CD4-positive, alpha-beta T cell treated with Interleukin-10 for 1 hour (primary cell): Measurements from ENCODE around the gene RPL39.
"Not testable (repeated sequence)": the region's sequence is repeated elsewhere in the genome, so short reads cannot be mapped to it uniquely, and the experiment has no call there.

Source experiments
- DNase-seq: peaks from one replicate; pipeline ENCODE4 v3.0.0-alpha.2; 2020

Gene RPL39

DNA sequence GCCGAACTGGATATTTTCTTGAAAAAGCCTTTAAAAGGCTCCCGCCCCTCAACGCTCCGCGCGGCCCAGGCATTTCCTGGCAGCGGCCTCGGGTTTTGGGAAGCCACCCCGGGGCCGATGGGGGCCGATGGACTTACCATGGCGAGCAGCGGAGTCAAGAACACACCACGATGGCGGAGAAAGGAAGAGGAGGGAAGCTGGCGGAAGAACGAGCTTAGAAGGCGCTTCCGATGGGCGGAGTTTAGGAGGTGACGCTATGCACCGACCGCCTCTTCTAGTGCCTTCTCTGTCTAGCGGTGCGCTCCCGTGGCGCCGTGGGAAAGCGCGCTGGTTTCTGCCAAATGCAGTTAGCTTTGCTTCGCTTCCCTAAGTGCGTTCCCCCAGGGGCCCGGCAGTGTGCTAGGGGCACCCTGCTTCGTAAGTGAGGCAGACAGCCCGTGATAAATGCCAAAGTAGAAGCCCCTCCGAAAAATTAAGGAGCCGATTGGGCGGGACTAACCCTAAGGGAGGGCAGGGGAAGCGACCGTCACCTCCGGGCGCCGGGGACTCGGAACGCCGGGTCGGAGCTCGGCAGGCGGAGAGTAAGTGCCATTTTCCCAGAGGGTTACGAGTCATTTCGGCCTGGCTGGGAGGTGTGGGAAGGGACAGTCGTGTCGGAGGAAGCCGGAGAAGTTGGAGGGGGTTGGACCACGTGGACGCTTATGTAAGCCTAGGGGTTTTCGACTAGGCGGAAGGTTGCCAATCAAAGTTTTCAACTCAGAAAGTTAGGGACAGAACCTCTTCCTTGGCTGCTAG is at the start of gene RPL39:
RPL39 (minus strand) TSS at position 194 of the 795 bp plus-strand sequence; CDS start at position 140, 54 bp downstream.
- peak; percentile 87 for DNase-seq

DNA sequence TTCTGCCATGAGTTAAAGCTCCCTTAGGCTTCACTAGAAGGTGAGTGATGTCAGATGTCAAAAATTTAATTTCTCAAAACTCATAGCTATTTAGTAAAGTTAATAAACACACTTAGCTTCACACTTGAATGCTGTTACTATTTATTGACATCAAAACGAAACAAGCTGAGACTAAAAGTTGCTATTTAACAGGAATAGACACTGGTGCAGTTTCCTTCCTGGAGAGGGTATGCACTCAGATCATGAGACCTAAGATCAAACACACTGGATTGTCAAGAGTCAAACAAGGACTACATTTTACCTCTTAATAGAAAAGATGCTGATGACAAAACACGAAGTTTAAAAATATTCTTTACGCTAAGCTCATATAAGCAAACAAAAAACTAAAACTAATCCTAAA is 42.5 kb upstream of the RPL39 start:
- DNase-seq, result no peak

DNA sequence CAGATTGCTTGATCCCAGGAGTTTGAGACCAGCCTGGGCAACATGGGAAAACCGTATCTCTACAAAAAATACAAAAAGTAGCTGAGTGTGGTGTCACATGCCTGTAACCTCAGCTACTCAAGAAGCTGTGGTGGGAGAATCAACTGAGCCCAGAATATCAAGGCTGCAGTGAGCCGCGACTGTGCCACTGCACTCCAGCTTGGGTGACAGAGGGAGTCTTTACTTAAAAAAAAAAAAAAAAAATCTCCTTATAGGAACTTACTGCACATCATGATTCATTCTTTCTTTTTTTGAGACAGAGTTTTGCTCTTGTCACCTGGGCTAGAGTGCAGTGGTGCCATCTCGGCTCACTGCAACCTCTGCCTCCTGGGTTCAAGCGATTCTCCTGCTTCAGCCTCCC is 37.0 kb upstream of the RPL39 start:
- DNase-seq, result no peak

DNA sequence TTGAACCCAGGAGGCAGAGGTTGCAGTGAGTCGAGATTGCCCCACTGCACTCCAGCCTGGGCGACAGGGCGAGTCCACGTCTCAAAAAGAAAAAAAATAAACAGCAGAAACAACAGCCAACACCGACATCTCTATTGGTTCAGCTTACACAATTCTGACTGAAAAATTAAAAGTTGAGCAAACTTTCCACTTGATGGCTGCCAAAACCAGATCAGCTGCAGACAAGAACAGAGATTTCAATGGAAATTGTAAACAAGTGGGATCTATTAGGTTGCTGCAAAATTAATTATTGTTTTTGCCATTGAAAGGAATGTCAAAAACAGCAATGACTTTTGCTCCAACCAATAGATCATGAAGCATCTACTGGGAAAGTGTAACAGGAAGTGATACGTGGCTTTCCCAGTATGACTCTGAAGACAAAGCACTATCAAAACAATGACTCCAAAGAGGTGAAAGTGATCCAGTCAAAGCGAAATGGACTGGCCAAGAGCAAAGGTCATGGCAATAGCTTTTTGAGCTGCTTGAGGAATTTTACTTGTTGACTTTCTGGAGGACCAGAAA is 35.0 kb upstream of the RPL39 start:
- no peak for DNase-seq

DNA sequence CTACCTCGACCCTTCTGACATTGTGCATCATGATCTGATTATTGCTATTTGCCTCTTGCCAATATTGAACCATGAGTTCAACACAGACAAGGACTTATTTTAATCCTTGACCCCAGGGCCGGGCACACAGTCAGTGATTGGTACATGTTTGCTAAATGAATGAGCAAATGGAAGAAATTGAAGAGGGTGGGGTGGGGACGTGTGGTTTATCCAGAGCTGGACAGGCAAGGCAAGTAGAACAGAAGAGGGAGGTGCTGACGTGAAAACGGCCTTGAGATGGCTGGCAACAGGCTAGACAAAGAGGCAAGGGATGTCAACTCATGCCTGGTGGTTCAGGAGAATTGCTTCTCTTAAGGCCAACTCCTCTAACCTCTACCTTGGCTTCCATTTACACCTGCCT is 32.8 kb upstream of the RPL39 start:
- not testable (repeated sequence) for DNase-seq

DNA sequence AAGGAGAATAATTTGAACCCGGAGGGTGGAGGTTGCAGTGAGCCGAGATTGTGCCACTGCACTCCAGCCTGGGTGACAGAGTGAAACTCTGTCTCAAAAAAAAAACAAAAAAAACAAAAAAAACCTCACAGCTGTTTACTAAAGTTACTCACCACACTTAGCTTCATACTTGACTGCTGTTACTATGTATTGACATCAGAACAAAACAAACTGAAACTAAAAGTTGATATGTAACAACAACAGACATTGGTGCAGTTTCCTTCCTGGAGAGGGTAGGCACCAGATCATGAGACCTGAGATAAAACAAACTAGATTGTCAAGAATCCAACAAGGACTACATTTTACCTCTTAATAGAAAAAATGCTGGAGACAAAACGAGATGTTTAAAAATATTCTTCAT is 30.3 kb upstream of the RPL39 start:
- DNase-seq, result peak; percentile 77

DNA sequence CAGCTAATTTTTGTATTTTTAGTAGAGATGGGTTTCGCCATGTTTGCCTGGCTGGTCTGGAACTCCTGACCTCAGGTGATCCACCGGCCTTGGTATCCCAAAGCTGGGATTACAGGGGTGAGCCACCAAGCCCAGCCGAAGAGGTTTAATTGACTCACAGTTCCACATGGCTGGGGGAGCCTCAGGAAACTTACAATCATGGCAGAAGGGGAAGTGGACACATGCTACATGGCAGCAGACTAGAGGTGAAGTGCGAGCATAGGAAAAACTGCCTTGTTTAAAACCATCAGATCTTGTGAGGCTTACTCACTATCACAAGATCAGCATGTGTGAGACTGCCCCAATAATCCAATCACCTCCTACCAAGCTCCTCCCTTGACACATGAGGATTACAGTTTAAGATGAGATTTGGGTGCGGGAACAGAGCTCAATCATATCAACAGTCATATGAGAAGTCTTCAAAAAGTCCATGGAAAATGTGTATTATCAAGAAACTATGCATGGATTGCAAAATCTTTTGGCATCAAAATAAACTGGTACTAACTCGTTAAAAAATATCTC is 25.8 kb upstream of the RPL39 start:
- DNase-seq, result no peak

DNA sequence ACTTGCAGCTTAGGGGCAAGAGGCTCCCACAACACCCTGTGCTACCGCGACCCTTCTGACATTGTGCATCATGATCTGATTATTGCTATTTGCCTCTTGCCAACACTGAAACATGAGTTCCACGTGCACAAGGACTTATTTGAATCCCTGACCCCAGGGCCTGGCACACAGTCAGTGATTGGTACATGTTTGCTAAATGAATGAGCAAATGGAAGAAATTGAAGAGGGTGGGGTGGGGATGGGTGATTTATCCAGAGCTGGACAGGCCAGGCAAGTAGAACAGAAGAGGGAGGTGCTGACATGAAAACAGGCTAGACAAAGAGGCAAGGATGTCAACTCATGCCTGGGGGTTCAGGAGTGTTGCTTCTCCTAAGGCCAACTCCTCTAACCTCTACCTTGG is 24.9 kb upstream of the RPL39 start:
- no peak for DNase-seq

DNA sequence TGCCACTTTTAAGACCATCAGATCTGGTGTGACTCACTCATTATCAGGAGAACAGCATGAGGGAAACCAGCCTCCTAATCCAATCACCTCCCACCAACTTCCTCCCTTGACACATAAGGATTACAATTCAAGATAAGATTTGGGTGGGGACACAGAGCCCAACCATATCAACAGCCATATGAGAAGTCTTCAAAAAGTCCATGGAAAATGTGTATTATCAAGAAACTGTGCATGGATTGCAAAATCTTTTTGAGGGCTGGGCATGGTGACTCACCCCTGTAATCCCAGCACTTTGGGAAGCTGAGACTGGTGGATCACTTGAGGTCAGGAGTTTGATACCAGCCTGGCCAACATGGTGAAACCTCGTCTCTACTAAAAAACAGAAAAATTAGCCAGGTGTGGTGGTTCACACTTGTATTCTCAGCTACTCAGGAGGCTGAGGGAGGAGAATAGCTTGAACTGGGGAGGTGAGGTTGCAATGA is 17.8 kb upstream of the RPL39 start:
- no peak for DNase-seq

DNA sequence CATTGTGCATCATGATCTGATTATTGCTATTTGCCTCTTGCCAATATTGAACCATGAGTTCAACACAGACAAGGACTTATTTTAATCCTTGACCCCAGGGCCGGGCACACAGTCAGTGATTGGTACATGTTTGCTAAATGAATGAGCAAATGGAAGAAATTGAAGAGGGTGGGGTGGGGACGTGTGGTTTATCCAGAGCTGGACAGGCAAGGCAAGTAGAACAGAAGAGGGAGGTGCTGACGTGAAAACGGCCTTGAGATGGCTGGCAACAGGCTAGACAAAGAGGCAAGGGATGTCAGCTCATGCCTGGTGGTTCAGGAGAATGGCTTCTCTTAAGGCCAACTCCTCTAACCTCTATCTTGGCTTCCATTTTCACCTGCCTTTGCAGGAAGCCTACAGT is 17.0 kb upstream of the RPL39 start:
- not testable (repeated sequence) for DNase-seq

DNA sequence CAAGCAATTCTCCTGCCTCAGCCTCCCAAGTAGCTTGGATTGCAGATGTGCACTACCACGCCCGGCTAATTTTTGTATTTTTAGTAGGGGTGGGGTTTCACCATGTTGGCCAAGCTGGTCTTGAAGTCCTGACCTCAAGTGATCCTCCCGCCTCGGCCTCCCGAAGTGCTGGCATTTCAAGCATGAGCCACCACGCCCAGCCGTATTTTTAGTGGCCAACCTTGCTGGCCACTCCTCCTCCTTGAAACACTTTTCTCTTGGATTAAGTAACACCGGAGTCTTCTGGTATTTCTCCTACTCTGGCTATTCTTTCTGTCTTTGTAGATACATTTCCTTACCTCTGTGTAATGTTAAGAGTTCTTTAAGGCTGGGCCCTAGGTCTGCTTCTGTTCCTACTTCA is 11.1 kb upstream of the RPL39 start:
- DNase-seq, result no peak

DNA sequence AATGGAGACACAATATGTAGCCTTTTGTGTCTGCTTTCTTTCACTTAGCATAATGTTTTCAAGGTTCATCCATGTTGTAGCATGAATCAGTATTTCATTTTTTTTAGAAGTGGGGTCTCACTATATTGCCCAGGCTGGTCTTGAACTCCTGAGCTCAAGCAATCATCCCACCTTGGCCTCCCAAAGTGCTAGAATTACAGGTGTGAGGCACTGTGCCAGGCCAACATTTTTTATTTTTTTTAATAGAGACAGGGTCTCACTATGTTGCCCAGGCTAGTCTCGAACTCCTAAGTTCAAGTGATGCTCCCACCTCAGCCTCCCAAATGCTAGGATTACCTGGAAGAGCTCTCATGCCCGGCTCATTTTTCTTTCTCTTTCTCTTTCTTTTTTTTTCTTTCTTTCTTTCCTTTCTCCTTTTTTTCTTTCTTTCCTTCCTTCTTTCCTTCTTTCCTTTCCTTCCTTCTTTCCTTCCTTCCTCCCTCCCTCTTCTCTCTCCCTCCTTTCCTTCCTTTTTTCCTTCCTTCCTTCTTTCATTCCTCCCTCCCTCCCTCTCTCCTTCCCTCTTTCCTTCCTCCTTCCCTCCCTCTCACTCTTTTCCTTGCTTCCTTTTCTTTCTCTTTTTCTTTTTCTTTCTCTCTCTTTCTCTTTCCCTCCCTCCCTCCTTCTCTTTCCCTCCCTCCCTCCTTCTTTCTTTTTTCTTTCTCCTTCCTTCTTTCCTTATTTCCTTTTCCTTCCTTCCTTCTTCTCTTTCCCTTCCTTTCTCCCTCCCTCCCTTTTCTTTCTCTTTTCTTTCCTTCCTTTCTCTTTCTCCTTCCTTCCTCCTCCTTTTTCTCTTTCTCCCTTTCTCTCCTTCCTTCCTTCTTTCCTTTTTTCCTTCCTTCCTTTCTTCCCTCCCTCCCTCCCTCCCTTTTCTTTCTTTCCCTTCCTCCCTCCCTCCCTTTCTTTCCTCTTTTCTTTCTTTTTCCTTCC is 10.1 kb upstream of the RPL39 start:
- DNase-seq, result no peak

DNA sequence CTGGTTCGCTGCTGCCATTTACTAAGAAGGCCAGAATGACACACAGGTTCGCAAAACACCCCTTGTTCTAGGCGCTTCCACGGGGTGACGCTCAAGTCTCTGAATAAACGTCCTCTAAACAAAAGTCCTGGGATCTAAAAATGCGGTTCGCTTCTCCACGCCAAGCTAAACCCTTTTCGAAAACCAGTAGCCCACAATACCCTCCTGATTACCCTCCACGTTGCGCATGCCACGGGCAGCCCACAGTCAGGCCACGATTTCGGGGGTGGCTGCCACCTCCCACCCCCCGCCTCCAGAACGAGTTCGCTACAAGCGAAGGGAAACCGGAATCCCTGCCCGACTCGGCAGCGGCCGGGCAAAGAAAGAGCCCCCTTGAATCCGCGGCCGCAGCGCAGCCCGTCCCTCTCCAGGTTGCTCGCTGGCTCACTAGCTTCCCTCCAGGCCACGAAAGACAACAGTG is 423 bp downstream of the RPL39 start:
- peak; percentile 51 for DNase-seq

DNA sequence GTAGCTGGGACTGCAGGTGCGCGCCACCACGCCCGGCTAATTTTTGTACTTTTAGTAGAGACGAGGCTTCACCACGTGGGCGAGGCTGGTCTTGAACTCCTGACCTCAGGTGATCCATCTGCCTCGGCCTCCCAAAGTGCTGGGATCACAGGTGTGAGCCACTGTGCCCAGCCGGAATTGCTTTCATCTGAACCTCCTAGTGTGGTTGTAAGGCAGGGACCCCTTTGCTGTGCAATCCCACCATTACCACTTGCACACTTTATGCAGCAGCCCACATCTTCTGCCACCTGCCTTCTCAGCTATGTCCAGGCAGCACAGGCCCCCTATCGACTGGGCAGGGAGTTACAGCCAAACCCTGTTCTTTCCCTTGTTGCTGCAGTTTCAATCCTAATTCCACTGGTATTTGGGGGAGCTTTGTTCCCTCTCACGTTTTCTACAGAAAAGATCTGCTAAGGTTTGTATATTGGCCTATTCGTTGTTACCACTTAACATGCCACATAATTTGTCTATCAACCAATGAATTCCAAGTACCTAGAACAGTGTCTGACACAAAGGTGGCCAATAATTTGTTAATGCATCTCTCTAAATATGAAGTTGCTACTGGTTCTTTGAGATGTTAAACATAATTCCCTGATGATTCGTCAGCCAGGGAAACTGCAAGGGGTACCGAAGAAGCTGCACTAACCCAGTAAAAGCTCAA is 6.5 kb downstream of the RPL39 start:
- DNase-seq, result peak; percentile 60

DNA sequence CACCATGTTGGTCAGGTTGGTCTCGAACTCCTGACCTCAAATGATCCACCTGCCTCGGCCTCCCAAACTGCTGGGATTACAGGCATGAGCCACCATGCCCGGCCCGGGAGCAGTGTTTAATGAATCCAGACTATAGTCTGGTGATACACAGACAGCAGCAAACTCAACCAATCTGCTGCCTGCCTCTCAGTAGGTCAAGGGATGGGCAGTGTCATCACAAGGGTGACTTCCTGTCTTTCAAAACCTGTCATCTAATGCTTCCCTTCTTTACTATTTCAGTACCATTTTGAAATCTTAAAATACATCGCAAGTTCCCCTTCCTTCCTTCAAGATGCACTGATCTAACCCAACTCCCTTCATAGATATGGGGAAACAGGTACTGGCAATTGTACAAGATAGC is 8.4 kb downstream of the RPL39 start:
- DNase-seq, result no peak

DNA sequence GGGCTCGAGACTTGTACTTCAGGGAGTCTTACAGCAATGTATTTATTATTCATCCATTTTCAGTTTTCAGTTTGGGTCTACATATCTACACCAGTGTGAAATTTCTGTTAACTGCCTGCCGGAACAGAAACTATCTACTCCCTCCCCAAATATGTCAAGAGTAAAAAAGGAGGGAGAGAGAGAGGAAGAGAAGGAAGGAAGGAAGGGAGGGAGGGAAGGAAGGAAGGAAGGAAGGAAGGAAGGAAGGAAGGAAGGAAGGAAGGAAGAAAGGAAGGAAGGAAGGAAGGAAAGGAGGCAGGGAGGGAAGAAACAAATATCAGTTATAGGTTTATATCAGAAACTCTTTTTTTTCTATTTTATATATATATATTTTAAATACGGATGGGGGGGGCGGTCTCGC is 12.6 kb downstream of the RPL39 start:
- no peak for DNase-seq

DNA sequence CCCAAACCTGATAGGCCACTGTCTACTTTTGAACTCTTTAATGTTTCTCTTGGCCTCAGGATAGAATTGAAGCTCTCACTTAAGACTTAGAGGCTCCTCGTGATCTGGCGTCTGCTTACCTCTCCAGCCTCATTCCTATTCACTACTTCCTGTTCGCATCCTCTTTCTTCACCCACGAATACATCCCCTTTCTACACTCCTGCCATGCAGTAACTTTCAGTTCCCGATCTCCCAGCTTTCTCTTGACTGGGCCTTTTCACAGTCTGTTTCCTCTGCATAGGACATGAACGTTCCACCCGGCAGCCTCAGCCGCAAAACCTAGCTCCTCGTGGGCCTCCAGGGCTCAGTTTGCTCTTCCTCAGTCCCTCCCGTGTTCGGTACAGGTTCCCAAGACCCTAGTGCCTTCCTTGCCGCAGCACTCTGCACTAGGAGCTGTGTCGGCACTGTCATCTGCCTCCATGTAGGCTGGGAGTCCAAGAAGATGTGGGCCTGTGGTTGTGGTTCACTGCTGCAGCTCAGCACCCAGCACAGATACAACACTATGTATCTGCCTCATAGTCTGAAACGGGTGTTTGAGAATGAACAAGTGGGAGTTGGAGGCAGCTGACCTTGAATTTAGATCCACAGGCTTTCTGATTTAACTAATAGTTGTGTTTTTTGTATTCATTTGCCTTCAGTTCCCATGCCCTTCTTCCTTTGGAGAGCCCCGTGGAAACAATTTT is 15.8 kb downstream of the RPL39 start:
- DNase-seq, result no peak

DNA sequence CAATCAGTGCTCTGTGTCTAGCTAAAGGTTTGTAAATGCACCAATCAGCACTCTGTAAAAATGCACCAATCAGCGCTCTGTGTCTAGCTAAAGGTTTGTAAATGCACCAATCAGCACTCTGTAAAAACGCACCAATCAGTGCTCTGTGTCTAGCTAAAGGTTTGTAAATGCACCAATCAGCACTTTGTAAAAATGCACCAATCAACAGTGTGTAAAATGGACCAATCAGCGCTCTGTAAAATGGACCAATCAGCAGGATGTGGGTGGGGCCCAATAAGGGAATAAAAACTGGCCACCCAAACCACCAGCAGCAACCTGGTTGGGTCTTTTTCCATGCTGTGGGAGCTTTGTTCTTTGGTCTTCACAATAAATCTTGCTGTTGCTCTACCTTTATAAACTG is 22.0 kb downstream of the RPL39 start:
- DNase-seq, result not testable (repeated sequence)

DNA sequence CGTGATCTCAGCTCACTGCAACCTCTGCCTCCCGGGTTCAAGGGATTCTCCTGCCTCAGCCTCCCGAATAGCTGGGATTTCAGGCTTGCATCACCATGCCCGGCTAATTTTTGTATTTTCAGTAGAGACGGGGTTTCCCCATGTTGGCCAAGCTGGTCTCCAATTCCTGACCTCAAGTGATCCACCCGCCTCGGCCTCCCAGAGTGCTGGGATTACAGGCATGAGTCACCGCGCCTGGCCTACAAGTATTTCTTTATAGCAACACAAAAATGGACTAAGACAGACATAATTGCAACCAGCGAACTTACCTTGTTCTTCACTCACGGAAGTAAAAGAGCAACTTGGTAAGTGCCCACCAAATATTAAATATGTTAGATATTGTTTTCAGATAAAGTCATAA is 23.0 kb downstream of the RPL39 start:
- not testable (repeated sequence) for DNase-seq

DNA sequence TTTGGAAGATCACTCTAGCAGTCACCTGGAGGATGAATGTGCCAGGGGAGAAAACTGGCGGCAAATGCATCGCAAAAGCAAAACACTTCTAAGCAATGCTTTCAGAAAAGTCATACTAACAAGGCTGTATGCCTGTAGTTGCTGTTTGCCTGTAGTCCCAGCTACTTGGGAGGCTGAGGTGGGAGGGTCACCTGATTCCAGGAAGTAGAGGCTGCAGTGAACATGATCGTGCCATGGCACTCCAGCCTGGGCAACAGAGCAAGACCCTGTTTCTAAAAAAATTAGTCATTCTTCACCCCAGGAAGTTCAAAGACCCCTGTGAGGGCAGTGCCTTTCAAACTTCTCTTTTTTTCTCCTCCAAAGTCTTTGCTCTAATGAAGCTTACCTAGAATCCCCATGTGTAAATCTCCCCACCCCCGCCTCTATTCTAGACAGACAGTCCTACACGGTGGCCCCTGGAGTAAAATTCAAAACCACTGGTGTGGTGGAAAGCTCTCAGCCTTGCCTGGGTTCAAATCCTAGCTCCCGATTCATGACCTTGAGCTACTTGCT is 27.5 kb downstream of the RPL39 start:
- no peak for DNase-seq

DNA sequence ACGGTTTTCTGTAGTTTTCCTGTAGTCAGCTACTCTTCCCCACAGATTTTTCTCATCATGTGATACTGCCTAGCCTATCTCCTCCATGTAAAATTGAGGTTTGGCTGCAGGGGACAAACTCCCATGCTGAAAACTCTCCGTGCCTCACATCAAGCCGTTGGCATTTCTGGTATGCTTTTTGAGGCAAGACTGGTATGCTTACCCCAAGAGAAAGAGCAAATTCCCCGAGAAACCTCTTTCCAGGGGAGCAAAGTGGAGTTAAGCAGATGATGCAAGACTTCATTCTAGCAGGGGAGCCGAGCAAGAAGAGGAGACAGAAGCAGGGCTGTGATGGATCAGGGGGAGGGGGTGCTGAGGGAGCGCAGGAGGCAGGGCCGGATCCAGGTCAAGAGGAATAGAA is 28.2 kb downstream of the RPL39 start:
- DNase-seq, result no peak
